Stimulated activated CD4-positive, alpha-beta T cell treated with anti-CD3 and anti-CD28 coated beads, Interleukin-4, amount 100 ng/mL, for 24 hours (primary cell): Measurements from ENCODE around the gene INPP5A.
A peak's percentile ranks its signal among the peaks of the same experiment; 100 is the strongest.

ENCODE experiments used
- DNase-seq: peaks from one replicate; pipeline ENCODE4 v3.0.0-alpha.2; 2020

The INPP5A gene

DNA sequence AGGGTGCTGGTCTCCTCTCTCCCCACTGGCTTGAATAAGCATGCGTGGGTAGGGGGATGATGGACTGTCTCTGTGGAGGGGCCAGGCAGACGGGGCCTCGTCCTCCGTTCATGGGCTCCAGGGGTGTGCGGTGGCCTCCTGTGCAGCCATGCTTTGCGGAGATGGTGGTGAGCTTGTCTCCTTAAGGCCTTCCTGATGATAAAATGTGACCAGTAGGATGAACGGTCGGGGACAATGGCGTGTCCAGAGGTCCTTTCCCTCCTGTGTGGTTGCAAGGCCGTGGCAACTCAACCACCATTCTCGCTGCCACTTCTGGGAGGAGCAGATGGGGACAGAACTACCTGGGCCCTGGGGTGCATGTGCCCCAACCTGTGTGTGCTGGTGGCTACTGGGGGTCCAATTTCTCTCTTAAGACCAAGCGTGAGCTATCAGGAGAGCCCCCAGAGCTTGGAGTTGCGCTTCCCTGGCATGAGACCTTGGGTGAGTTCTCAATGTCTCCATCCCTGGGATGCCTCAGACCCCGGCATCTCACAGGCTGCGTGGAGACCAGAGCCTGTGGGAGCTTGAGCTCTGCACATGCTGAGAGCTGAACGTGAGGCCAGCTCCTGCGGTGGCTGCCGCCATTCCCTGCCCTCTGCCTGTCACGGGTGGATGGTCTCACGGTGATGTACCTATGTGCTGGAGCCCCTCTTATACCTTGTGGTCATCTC, 112.2 kb downstream of the INPP5A start:
- DNase-seq, result no peak

DNA sequence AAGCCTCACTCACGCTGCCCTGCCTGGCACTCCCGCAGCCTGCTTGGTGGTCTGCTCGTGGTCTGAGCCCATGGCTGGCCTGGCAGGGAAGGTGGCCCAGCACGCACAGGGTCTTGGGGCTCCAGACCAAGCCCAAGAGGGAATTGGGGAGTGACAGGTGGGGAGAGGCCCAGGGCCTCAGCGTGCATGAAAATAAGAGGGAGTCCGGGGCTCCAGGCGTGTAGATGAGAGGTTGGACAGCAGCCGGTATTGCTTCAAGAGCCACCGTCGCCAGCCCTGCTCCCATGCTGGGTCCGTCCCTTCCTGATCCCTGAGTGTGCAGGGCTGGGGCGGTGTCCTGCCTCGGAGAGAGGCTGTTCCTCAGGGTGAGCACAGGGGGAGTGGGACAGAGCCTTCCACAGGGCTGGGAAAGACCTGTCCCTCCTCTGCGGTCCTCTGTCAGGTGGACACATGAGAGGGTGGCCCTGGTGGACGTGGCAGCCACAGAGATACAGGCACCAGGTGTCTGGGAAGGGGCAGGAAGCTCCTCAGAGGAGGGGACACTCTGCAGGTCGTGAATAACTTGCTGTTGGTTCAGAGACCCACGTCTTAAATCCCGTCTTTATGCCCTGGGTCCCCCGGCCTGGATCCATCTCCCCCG, 113.1 kb downstream of the INPP5A start:
- no peak for DNase-seq

DNA sequence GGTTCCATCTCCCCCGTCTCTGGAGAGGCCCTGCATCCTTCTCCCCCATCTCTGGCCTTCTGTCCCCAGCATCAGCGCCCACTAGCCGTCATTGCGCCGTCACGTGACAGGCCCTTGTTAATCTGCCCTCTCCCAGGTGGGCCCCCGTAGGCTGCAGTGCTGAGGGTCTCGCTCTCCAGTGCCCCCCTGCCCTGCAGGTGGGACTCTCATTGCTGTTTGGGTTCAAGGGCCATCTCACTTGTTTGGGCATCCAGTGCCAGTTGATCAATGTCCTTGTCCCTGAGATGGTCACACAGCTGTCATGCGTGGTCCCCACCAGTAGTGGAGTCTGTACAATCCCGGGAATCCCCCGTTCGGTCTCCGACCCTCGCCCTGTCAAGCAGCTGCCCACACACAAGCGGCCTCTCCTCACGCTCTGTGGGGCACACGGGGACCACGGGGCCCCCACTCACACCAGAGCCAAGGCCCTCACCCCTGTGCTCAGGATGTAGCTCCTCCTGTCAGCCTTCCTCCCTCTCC, 114.0 kb downstream of the INPP5A start:
- no peak for DNase-seq

DNA sequence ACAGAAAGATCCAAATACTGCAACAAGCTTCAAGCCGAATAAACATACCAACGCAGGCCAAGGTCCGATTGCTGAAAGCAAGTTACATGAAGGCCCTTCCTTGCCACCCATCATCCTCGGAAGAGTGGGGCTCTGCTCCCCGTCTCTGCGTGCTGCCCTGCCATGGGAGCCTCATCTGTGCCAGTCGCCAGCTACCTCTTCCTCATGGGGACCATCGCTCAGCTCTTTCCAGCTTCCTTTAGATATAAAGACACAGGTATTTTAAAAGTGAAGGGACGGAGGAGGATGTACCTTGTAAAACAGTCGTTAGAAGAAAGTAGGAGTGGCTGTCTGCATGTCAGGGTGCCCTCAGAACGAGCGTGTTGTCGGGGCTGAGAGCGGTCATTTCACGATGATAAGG, 114.9 kb downstream of the INPP5A start:
- no peak for DNase-seq

DNA sequence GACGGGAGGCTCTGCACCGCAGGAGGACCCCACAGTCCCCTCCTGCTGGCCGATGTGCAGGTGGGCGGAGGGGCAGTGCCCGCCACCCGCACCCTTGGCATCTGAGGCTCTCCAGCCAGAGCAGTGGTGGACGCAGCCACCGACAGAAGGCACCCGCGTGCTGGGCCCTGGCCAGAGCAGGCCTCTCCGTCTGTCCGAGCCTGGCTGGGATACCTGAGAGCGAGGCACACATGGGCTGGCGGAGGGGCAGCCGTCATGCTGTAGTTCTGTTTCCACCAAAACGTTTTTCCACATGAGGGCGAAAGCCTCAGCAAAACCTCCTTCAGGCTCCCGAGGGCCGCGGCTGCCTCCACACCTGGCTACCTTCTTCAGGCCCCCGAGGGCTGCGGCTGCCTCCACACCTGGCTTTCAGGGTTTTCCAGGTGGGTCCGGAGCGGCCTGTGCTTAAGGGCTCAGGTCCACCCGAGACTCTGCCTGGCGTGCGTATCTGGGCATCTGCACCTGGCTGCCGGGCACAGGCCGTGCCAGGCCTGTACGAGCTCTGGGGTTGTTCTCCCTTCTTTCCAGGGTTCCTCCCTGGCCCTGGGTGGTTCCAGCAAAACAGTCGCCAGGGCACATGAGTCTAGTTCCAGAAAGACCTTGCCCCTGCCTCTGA, 115.5 kb downstream of the INPP5A start:
- DNase-seq, result no peak

DNA sequence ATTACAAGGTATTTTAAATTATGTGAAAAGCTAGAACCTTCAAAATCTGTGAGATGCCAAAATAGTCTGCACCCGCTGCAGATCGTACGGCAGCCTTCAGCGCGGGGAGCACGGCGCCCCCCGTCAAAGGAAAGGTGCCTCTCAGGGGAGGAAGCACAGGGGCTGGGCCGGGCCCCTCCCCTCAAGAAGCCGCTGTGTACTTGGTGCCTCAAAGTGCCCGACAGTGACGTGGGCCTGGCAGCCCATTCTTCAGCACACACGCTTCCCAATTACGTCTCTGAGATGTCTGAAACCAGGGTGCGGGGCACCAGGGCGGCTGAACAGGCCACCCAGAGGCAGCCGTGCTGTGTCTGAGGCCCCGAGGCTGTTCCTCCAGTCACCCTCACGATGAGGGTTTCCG, 116.1 kb downstream of the INPP5A start:
- DNase-seq, result no peak

DNA sequence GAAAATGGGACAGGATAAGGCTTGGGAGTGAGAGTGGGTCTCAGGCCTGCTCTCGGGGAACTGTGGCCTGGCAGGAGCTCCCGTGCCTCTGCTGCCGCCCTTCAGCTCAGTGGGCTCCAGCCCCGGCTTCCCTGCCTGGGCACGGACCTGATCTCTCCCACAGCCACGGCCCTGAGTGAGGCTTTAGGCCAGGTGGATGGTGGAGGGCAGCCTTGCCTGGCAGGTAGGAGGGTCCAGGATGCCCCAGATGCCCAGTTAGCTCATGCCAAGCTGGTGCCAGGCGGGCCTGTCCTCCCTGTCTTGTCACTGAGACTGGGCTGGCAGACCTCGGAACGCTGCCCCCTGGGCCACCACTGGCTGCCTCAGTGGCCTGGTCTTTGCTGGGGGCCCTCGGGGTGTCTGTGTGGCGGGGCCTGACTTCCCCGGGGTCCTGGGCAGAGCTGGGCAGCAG, 116.6 kb downstream of the INPP5A start:
- DNase-seq, result no peak

DNA sequence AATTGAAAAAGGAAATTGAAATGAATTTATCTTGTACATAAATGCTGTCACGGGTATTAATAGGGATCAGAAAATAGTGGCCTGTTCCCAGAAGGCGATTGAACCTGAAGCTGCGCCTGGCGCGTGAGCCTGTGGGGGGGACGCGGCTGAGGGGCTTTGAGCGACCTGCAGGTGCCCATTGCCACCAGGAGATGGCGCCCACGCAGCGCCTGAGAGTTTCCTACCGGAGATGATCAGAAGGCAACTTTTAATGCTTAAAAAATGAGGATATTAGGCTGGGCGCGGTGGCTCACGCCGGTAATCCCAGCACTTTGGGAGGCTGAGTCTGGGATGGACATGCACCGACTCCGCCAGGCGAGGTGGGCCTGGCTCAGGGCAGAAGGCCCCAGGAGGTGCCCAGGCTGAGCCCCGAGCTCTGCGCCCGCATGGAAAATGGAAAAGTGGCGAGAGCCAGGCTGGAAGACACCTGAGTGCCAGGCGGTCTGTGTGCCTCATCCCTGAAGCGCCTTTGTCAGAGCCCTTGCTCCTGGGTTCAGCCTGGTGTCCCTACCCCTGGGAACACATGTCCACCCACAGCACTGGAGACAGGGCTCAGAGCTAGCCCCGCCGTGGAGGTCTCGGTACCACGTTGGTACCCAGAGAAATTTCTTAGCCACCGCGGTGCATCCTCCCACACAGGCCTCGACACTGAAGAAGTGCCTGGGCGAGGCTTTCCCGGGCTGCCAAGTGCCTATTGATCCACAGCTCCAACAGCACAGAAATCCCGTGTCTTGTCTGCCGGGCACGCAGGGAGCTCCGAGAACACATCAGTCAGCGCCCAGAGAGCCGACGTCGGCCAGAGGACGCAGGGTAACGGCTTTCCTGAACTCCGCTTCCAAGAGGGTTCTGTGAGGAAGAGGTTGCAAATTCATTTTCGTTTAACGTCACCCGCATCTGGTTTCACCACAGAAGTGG, 117.4 kb downstream of the INPP5A start:
- peak; percentile 57 for DNase-seq

DNA sequence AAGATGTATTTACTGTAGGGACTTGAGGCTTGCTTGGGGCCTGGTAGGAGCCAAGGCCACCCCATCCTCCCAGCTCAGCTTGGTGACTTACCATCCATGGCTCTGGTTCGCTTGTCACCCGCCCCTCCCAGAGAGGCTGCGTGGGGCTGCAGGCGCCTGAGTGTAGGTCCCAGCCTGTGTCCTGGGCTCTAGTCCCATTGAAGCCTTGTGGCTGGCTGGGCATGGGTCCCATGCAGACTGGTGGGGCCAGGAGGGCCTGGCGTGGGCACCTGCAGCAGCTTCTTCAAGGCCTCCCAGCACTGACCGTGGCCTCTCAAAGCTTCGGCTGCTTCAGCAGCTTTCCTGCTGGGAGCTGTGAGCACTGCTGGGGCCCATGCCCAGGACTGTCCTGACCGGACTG, 118.1 kb downstream of the INPP5A start:
- DNase-seq, result no peak

DNA sequence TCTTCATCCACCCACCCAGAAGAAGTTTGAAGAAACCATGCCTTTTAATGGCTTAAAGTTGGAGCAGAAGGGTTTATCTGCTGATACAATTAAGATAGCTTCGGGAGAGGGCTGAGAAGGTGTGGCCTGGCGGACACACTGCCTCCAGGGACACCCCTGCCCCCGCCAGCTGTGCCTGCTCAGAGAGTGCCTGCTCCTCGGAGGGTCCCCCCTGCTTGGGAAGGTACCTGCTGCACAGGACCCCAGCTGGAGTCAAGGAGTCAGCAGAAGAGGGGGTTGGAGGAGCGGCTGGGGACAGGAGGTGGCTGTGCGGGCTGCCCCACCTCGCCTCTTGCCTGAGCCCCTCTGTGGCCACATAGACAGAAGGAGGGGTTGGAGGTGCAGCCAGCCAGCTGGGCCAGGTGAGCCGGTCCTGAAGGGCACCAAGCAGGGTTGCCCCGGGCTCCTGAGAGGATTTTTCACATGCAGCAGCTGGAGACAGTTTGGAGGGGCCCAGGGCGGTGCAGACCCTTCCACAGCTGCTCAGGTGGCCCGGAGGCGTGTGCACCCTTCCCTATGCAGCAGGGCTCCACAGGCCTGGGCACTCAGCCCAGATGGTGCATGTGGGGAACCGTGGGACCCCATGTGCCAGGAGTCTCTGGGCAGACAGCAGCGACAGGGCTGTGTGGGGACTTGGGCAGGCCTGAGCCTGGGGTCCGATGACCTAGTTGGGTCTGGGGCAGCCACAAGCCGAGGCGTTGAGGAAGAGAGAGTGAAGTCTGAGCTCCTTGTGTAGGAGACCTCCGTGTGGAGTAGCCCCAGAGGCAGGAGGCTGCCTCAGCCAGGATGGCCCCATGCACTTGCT, 118.9 kb downstream of the INPP5A start:
- DNase-seq, result no peak

DNA sequence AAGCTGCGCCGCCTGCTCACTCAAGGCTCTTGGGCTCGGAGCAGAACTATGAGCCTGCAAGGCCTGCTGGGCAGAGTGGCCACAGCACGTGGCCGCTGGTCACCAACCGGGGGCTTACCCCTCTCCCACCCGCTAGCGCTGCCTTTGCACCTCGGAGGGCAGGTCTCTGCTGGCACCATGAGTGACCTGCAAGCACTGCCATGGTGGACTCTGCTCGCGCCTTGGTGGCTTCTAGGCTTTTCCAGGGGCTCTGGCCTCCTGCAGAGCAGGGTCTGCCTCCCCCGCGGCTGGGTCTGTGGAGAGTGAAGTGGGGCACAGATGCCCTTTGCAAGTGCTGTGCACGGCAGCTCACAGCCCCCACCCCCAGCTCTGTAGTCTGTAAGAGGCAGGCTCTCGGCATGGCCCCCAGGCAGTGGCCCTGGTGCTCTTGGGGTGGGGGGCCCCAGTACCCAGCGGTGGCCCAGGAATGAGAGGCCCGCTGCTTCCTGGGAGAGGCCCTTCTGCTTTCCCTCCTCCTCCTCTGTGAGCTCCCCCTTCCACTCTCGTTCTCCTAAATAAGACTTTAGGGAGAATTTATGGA, 119.6 kb downstream of the INPP5A start:
- no peak for DNase-seq

DNA sequence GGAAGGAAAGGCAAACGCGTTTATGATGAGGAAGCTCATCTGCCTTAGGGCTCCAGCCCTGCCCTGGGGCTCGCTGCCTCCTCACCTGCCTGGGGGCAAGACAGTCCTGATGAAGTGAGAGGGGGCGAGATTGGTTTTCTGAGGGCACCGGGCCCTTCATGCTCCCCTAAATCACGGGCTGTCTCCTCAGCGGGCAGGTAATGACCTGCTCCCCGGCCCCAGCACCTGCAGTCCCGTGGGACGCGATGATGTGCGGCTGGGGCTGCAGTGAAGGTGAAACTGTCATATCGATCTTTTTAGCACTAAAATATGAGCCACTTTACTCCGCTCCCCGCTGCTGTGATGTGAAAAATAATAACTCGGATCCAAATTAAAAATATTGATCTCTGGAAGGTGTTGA, 120.2 kb downstream of the INPP5A start:
- DNase-seq, result no peak

DNA sequence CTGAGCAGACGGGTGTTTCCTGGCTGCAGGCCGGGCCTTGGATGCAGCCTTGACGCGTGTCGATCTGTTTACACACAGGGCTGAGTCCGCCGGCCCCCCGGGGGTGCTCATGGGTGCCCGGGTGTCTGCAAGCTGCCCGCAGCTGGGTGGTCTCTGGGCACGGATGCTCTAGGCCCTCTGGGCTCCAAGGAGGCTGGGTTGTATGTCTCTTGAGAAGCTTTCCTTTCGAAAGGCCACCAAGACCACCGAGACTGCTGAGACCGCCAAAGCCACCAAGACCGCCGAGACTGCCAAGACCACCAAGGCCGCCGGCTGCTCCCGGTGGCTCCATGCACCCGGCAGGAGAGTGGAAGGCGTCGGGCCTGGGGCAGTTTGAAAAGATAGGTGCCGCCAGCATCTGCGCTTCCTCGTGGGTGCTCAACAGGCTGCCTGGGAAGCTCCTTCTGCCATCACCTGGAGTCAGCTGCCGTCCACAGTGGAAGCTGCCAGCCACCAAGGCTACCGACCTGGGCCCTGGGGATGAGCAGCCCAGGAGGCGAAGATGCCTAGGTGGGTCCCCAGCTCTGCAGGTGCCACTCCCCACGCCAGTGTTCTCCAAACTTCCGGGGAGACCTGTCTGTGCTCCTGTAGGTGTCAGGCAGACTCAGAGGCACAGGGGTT, 121.1 kb downstream of the INPP5A start:
- no peak for DNase-seq

DNA sequence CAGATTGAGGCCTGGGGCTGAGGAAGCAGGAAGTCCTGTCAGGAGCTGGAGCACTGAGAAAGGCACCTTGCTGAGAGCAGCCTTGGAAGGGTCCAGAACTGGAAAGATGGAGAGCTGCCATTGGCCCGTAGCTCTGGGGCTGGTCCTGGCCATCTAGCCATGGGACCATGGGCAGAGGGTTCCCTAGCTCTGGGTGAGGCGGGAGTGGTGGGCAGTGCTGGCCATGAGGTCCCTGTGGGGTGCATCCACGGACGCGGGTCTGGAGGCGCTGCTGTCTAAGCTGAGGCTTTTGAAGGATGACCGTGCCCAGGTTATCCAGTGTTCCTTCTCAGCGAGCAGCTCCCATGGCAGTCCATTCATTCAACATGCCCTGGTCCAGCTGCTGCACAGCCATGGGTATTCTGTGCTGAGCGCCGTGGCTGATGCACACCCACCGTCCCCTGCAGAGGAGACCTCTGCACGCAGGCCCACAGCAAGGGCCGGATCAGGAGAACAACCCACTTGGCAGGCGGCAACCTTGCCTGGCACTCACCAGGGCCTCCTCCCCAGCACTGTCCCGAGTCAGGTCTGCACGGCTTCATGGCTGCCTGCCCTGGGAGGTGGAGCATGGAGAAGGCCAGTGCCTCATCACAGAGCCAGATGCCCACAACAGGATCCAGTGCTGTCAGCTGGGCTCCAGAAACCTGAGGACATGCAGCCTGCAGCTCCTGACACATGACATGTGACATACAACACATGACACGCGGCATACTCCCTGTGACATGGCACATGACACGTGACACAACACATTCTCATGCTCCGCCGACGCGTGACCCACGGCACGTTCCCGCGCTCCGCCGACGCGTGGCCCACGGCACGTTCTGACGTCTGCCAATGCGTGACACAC, 121.9 kb downstream of the INPP5A start:
- DNase-seq, result no peak

DNA sequence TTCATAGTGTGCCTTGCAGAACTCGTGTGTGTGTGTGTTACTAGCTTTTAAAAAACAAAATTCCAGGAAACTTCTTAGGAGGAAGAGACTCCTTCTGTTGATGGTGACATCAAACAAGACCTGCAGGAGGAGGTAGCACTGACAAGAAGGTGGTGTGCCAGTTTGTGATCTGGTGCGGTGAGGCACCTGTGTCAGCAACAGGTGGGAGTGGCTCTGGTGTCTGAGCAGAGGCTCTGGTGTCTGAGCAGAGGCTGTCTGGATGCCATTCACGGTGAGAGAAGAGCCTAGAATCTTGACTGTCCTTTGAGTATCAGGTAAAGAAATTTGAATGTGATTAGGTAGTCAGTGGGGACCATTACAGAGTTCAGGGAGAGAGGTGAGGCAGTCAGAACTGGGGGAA, 122.8 kb downstream of the INPP5A start:
- no peak for DNase-seq

DNA sequence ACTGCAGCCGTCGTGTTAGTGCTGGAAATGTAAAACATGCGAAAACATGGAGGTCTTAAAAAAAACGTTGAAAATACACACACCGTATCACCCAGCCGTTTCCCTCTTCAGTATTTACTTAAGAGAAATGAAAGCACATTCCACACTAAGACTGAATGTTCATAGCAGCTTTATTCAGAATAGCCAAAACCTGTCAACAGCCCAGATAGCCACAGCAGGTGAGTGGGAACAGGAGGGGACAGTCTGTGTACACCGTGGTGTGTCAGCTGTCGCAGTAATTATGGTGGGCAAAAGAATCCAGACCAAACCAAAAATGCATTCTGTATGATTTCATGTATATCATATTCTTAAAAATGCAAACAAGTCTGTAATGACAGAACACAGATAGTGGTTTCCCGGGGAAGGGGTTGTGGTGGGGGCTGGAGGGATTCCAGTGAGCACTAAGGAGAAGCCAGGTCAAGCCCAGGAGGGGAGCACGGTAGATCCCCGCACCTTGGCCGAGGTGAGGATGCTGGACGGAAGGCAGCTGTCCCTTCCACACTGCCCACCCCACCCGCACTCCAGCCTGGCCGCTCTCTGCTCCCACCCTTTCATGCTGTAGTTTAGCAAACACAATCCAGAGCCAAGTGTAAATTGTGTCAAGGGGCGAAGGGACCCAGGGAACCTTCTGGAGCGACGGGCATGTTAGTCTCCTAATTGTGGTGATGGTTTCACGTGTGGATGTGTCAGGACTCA, 124.8 kb downstream of the INPP5A start:
- no peak for DNase-seq

DNA sequence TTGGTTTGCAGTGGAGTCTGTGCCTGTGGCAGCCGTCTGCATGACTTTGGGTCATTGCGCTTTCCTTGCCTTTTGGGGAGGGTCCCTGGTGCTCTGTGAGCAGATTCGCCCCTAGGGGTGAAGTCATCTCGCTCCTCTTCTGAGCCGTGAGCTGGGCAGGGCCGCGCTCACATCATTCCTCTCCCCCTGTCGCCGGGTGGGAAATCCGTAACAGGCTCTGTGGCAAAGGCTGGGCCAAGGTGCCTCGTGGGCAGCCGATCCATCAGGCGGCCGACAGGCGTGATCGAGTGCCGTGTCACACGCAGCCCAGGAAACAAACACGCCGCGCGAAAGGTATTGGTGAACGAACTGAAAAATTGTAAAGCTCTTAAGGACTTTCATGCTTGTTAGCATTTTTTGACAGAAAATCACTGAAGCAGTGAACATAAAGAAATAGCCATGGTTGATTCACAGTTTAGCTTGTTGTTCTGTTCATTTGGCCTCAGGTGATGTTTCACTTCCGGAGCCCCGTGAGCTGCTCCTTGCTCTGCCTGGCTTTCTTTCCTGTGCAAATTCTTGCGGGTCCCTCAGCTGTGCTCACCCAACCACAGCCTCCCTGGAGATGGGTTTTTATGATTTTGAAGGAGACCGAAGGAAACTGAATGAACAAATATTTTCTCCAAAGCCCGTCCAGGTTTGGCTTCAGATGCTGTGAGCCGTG, 126.2 kb downstream of the INPP5A start:
- no peak for DNase-seq

DNA sequence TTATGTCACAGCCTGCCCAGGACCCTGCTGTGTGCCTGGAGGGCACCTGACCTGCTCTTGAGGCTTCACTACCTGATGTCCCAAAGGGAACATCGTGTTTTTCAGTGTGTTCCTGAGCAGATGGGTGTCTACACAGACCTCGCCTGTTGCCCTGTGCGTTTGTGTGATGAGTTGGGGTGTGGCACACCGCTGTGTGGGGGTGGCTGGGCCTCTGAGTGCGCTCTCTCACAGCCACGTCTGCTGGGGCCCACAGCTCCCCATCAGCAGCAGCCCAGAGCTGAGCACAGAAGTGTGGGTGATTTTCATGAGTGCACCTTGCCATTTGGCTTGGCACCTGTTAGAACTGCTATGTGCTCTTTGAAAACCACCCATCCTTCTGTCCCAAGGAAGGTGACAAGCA, 126.8 kb downstream of the INPP5A start:
- no peak for DNase-seq

DNA sequence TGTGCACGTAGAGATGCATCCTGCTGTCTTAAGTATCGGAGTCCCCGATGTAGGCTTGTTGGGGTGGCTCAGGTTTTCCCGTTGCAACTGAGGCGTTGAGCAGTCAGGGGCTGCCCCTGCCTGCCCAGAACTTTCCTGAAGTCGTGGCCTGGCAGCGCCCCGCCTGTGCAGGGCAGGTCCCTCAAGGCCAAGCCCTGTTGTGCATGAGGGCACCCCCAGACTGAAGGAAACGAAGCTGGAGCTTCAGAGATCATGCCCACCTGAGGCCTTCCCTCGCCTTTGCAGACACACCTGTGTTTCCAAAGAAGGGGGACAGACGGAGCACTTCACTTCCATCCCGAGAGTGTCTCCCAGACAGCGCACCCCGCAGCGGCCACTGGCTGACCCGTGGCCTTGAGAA, 127.3 kb downstream of the INPP5A start:
- no peak for DNase-seq
